ENCODE results near the gene RYR2.

- TF ChIP-seq, protein P1, sequence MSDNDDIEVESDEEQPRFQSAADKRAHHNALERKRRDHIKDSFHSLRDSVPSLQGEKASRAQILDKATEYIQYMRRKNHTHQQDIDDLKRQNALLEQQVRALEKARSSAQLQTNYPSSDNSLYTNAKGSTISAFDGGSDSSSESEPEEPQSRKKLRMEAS (IDR thresholded peaks at IDR 0.05), result no peak
- TF ChIP-seq POLR2A (IDR thresholded peaks at IDR 0.05; ENCODE audit: low read length) (no peak), NFE2L2 (conservative IDR thresholded peaks at IDR 0.05; ENCODE audit: low read length) (no peak), CTCF (IDR thresholded peaks at IDR 0.05) (no peak), ELK1 (IDR thresholded peaks at IDR 0.05; ENCODE audit: low read depth, low read length) (no peak), ESRRA (IDR thresholded peaks at IDR 0.05; ENCODE audit: borderline replicate concordance, low read length) (no peak), CEBPB (IDR thresholded peaks at IDR 0.05) (no peak), GATA3 (IDR thresholded peaks at IDR 0.05; ENCODE audit: borderline replicate concordance) (no peak), CBX8 (IDR thresholded peaks at IDR 0.05) (no peak)
Observed at GRCh38 chr1:237191403-237191802, 149.4 kb downstream of the RYR2 start.

All from A549 (cell line).